NCI-H510A (cell line): Measurements from ENCODE around the gene DUS4L.

Source experiments
- DNase-seq: peaks from one replicate; lab custom pipeline; 2025; lab: John Stamatoyannopoulos, UW

The DUS4L gene

DNA sequence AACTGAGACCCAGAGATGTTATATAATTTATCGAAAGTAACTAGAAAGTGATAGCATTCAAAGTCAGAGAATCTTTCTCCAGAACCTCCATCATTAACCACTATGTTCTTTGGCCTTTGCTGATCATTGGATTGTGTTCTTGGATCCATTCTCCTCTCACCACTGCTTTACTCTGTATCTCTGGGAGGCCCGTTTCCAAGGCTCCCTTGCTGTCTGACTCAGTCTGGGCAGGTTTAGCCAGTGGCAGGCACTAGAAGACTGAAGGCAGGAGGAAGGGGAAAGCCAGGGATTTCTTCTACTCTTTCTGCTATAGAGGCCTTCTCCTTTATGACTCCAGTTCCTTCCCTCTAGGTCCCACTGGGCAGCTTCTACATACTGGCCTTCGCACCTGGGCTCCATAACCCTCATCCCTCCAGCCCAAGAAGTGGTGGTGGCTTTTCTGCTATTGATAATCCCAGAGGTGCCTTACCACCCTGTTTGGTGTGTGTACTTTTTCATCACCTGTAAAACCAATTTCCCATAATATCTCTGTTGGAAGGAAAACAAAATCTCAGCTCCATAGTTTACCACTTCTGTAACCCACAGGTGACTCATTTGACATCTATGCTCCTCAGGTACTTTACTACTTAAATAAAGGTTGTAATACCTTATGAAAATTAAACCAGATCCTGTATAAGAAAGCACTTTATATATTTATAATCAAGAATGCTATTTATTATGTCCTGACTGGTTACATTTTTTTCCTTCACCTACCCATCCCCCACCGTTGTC, 52.3 kb downstream of the DUS4L start:
- no peak for DNase-seq

- no peak for DNase-seq
Measured at GRCh38 chr7:107622429-107622828, 58.7 kb downstream of the DUS4L start.

DNA sequence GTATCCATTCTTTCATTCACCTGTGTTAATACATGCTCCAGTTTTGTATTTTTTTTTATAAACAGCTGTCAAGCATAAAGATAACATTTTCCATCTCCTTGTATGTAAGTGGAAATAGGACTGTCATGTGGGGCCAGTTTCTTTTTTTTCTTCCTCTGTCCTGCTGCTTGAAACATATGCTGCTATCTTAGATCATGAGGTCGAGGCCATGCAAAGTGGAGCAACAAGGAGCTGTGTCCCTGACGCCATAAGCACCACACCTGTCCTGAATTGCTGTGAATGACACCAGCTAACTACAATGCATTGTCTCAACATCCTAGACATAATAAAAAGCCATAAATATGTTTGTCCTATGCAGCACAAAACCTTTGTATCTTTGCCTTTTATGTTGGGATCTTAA, 59.1 kb downstream of the DUS4L start:
- DNase-seq = no peak

DNA sequence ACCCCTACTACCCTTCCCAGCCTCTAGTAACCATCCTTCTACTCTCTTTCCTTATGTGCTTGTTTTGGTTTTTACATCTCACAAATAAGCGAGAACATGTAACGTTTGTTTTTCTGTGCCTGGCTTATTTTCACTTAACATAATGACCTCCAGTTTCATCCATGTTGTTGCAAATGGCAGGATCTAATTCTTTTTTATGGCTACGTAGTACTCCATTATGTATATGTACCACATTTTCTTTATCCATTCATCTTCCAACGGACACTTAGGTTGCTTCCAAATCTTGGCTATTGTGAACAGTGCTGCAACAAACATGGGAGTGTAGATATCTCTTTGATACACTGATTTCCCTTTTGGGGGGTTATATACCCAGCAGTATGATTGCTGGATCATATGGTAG, 63.2 kb downstream of the DUS4L start:
- DNase-seq = no peak
